ENCODE results near the gene PACSIN2.
"Not testable (repeated sequence)": the region's sequence is repeated elsewhere in the genome, so short reads cannot be mapped to it uniquely, and the experiment has no call there.

The PACSIN2 gene

GRCh38 chr22:42919199-42919598, 95.8 kb downstream of the PACSIN2 start:
- no peak overlapping the region for H3K4me3 ChIP-seq (ENCODE audit: insufficient read depth in 1 of 2, low read depth in 1 of 2, low read length in 2 of 2)
- no peak overlapping the region for H3K14ac ChIP-seq (ENCODE audit: low read length in 2 of 2)
- no peak overlapping the region for H4K8ac ChIP-seq (ENCODE audit: low read length)
- H2AK5ac ChIP-seq (ENCODE audit: low read length, severe bottlenecking): no peak overlapping the region
- no peaks in the 10 kb centered on the region for H3K9me3 ChIP-seq (ENCODE audit: control insufficient read depth, low read length)
- no peak overlapping the region for H3K4me2 ChIP-seq (ENCODE audit: low read length, poor library complexity, severe bottlenecking)
- no peak overlapping the region for H3K9ac ChIP-seq (ENCODE audit: low read length)
- no peak overlapping the region for H3K4ac ChIP-seq (ENCODE audit: low read depth in 1 of 2, low read length in 2 of 2)
- H3K27ac ChIP-seq (ENCODE audit: low read length, poor library complexity, severe bottlenecking): no peak overlapping the region
- H3K36me3 ChIP-seq (ENCODE audit: control insufficient read depth in 1 of 2, insufficient read depth in 2 of 2, low read depth in 1 of 2, low read length in 2 of 2): peaks cover 0 to 4% of the 10 kb centered on the region in 2 experiments
- H3K18ac ChIP-seq (ENCODE audit: low read depth in 1 of 2, low read length in 2 of 2): no peak overlapping the region
- no peak overlapping the region for H4K91ac ChIP-seq (ENCODE audit: low read length)
- no peak overlapping the region for H2AFZ ChIP-seq (ENCODE audit: low read depth, low read length)
- H2BK15ac ChIP-seq (ENCODE audit: low read depth, poor library complexity, severe bottlenecking): no peak overlapping the region
- H3K23ac ChIP-seq (ENCODE audit: low read length in 2 of 2): no peak overlapping the region
- H3K4me1 ChIP-seq (ENCODE audit: control insufficient read depth, insufficient read depth, low read depth, low read length): peaks cover 18% of the 10 kb centered on the region
- no peak overlapping the region for H2BK5ac ChIP-seq (ENCODE audit: low read depth, low read length, poor library complexity, severe bottlenecking)
- no peaks in the 10 kb centered on the region for H3K27me3 ChIP-seq (ENCODE audit: control insufficient read depth in 1 of 2, insufficient read depth in 1 of 2, low read length in 2 of 2)
- H3K79me1 ChIP-seq (replicated peaks; ENCODE audit: low read length, poor library complexity, severe bottlenecking): peaks cover 43% of the 10 kb centered on the region
- 41% methylated on average over 6 of the region's 6 CpGs for WGBS
- peak; percentile 65 for DNase-seq
- H2BK12ac ChIP-seq (ENCODE audit: low read length in 2 of 2): no peak overlapping the region
- H2BK120ac ChIP-seq (ENCODE audit: low read depth, low read length): no peak overlapping the region

- no peak overlapping the region for H2AFZ ChIP-seq (ENCODE audit: low read depth, low read length)
Measured at GRCh38 chr22:42918500-42918899, 96.4 kb downstream of the PACSIN2 start.

GRCh38 chr22:42917358-42917757, 97.6 kb downstream of the PACSIN2 start:
- H4K91ac ChIP-seq (ENCODE audit: low read length); H3K9me3 ChIP-seq (ENCODE audit: control insufficient read depth, low read length); H2BK5ac ChIP-seq (ENCODE audit: low read depth, low read length, poor library complexity, severe bottlenecking); H3K27ac ChIP-seq (ENCODE audit: low read length, poor library complexity, severe bottlenecking); H2AK5ac ChIP-seq (ENCODE audit: low read length, severe bottlenecking); H3K27me3 ChIP-seq (ENCODE audit: control insufficient read depth in 1 of 2, insufficient read depth in 1 of 2, low read length in 2 of 2); H2AFZ ChIP-seq (ENCODE audit: low read depth, low read length); H2BK12ac ChIP-seq (ENCODE audit: low read length in 2 of 2); H2BK15ac ChIP-seq (ENCODE audit: low read depth, poor library complexity, severe bottlenecking); H3K23ac ChIP-seq (ENCODE audit: low read length in 2 of 2); H3K14ac ChIP-seq (ENCODE audit: low read length in 2 of 2); H3K4ac ChIP-seq (ENCODE audit: low read depth in 1 of 2, low read length in 2 of 2); H4K8ac ChIP-seq (ENCODE audit: low read length); H3K36me3 ChIP-seq (ENCODE audit: control insufficient read depth in 1 of 2, insufficient read depth in 2 of 2, low read depth in 1 of 2, low read length in 2 of 2); H3K9ac ChIP-seq (ENCODE audit: low read length); H2BK120ac ChIP-seq (ENCODE audit: low read depth, low read length); H3K4me3 ChIP-seq (ENCODE audit: insufficient read depth in 1 of 2, low read depth in 1 of 2, low read length in 2 of 2); H3K4me2 ChIP-seq (ENCODE audit: low read length, poor library complexity, severe bottlenecking); H3K18ac ChIP-seq (ENCODE audit: low read depth in 1 of 2, low read length in 2 of 2); DNase-seq: not testable (repeated sequence)
- Histone ChIP-seq H3K4me1 (ENCODE audit: control insufficient read depth, insufficient read depth, low read depth, low read length) (peaks cover 11% of the 10 kb centered on the region), H3K79me1 (replicated peaks; ENCODE audit: low read length, poor library complexity, severe bottlenecking) (peaks cover 43% of the 10 kb centered on the region)
- WGBS: 96% methylated on average over 6 of the region's 6 CpGs

More at GRCh38 chr22:42918500-42918899, 96.4 kb downstream of the PACSIN2 start:
- Histone ChIP-seq H2BK120ac (ENCODE audit: low read depth, low read length) (no peak overlapping the region), H3K79me1 (replicated peaks; ENCODE audit: low read length, poor library complexity, severe bottlenecking) (peaks cover 43% of the 10 kb centered on the region), H3K4me2 (ENCODE audit: low read length, poor library complexity, severe bottlenecking) (no peak overlapping the region), H2BK5ac (ENCODE audit: low read depth, low read length, poor library complexity, severe bottlenecking) (no peak overlapping the region), H3K9ac (ENCODE audit: low read length) (no peak overlapping the region), H3K36me3 (ENCODE audit: control insufficient read depth in 1 of 2, insufficient read depth in 2 of 2, low read depth in 1 of 2, low read length in 2 of 2) (peaks cover 0 to 4% of the 10 kb centered on the region in 2 experiments), H3K23ac (ENCODE audit: low read length in 2 of 2) (no peak overlapping the region), H3K18ac (ENCODE audit: low read depth in 1 of 2, low read length in 2 of 2) (no peak overlapping the region), H3K9me3 (ENCODE audit: control insufficient read depth, low read length) (no peaks in the 10 kb centered on the region), H3K4me1 (ENCODE audit: control insufficient read depth, insufficient read depth, low read depth, low read length) (peaks cover 17% of the 10 kb centered on the region), H4K91ac (ENCODE audit: low read length) (no peak overlapping the region), H3K4ac (ENCODE audit: low read depth in 1 of 2, low read length in 2 of 2) (no peak overlapping the region), H3K4me3 (ENCODE audit: insufficient read depth in 1 of 2, low read depth in 1 of 2, low read length in 2 of 2) (no peak overlapping the region), H3K14ac (ENCODE audit: low read length in 2 of 2) (no peak overlapping the region), H2BK12ac (ENCODE audit: low read length in 2 of 2) (no peak overlapping the region), H2BK15ac (ENCODE audit: low read depth, poor library complexity, severe bottlenecking) (no peak overlapping the region), H4K8ac (ENCODE audit: low read length) (no peak overlapping the region), H2AK5ac (ENCODE audit: low read length, severe bottlenecking) (no peak overlapping the region), H3K27me3 (ENCODE audit: control insufficient read depth in 1 of 2, insufficient read depth in 1 of 2, low read length in 2 of 2) (no peaks in the 10 kb centered on the region), H3K27ac (ENCODE audit: low read length, poor library complexity, severe bottlenecking) (no peak overlapping the region)
- DNase-seq: no peak
- WGBS: 96% methylated on average over 4 of the region's 4 CpGs

- H3K23ac ChIP-seq (ENCODE audit: low read length in 2 of 2): no peak overlapping the region
- 94% methylated on average over 17 of the region's 17 CpGs for WGBS
- H2BK12ac ChIP-seq (ENCODE audit: low read length in 2 of 2): no peak overlapping the region
- no peaks in the 10 kb centered on the region for H3K9me3 ChIP-seq (ENCODE audit: control insufficient read depth, low read length)
- H4K91ac ChIP-seq (ENCODE audit: low read length): no peak overlapping the region
- no peak overlapping the region for H4K8ac ChIP-seq (ENCODE audit: low read length)
- no peak for DNase-seq
- H2BK120ac ChIP-seq (ENCODE audit: low read depth, low read length): no peak overlapping the region
- H3K18ac ChIP-seq (ENCODE audit: low read depth in 1 of 2, low read length in 2 of 2): peak overlapping the region in 1 of 2 experiments; percentile 48
- H3K4me1 ChIP-seq (ENCODE audit: control insufficient read depth, insufficient read depth, low read depth, low read length): peaks cover 10% of the 10 kb centered on the region
- H3K27ac ChIP-seq (ENCODE audit: low read length, poor library complexity, severe bottlenecking): no peak overlapping the region
- H3K4me2 ChIP-seq (ENCODE audit: low read length, poor library complexity, severe bottlenecking): no peak overlapping the region
- peaks cover 4 to 6% of the 10 kb centered on the region in 2 experiments for H3K36me3 ChIP-seq (ENCODE audit: control insufficient read depth in 1 of 2, insufficient read depth in 2 of 2, low read depth in 1 of 2, low read length in 2 of 2)
- H3K4me3 ChIP-seq (ENCODE audit: insufficient read depth in 1 of 2, low read depth in 1 of 2, low read length in 2 of 2): no peak overlapping the region
- no peak overlapping the region for H2AFZ ChIP-seq (ENCODE audit: low read depth, low read length)
- H2BK5ac ChIP-seq (ENCODE audit: low read depth, low read length, poor library complexity, severe bottlenecking): no peak overlapping the region
- H2AK5ac ChIP-seq (ENCODE audit: low read length, severe bottlenecking): no peak overlapping the region
- no peaks in the 10 kb centered on the region for H3K27me3 ChIP-seq (ENCODE audit: control insufficient read depth in 1 of 2, insufficient read depth in 1 of 2, low read length in 2 of 2)
- no peak overlapping the region for H3K4ac ChIP-seq (ENCODE audit: low read depth in 1 of 2, low read length in 2 of 2)
- H2BK15ac ChIP-seq (ENCODE audit: low read depth, poor library complexity, severe bottlenecking): no peak overlapping the region
- no peak overlapping the region for H3K9ac ChIP-seq (ENCODE audit: low read length)
- H3K79me1 ChIP-seq (replicated peaks; ENCODE audit: low read length, poor library complexity, severe bottlenecking): peaks cover 48% of the 10 kb centered on the region
- H3K14ac ChIP-seq (ENCODE audit: low read length in 2 of 2): peak overlapping the region in 1 of 2 experiments; percentile 67
Measured at GRCh38 chr22:42915980-42916765, 98.8 kb downstream of the PACSIN2 start.
